Nephron (organoid): Measurements from ENCODE around the gene STAT1.
"Not testable (repeated sequence)": the region's sequence is repeated elsewhere in the genome, so short reads cannot be mapped to it uniquely, and the experiment has no call there.

Experiments used
- H3K27ac Mint-ChIP-seq, 3 experiments: 2 replicates each; pipeline ENCODE4 v1.8.0; 2020; ENCODE audit warnings: mixed read lengths in 3 of 3, mild to moderate bottlenecking in 2 of 3, moderate library complexity in 1 of 3
- H3K27me3 Mint-ChIP-seq: 2 replicates; pipeline ENCODE4 v1.8.0; 2021; ENCODE audit warnings: low read depth, mild to moderate bottlenecking, moderate library complexity, mixed read lengths
- H3K36me3 Mint-ChIP-seq: 2 replicates; pipeline ENCODE4 v1.8.0; 2020; ENCODE audit warnings: low read depth, mixed read lengths
- H3K4me1 Mint-ChIP-seq: 2 replicates; pipeline ENCODE4 v1.8.0; 2020; ENCODE audit warnings: mixed read lengths
- H3K4me3 Mint-ChIP-seq, 3 experiments: 2 replicates each; pipeline ENCODE4 v1.8.0; 2020; ENCODE audit warnings: mild to moderate bottlenecking in 3 of 3, mixed read lengths in 3 of 3, moderate library complexity in 2 of 3
- H3K9me3 Mint-ChIP-seq: 2 replicates; pipeline ENCODE4 v1.8.0; 2020; ENCODE audit warnings: mixed read lengths
- CTCF ChIP-seq, 3 experiments: fragments of 200-600 bp; sonication (generic); IDR thresholded peaks; one replicate each; pipeline ENCODE4 v1.5.0; 2021; ENCODE audit warnings: antibody characterized with exemption in 3 of 3; ENCODE audit not compliant: unreplicated experiment in 3 of 3

Gene STAT1

GRCh38 chr2:190996338-190996946 is 17.5 kb downstream of the STAT1 start:
- peak; percentile 40 to 57 (median 48) for TF ChIP-seq CTCF (IDR thresholded peaks at IDR 0.05; ENCODE audit: unreplicated experiment in 3 of 3)
- no peak overlapping the region for H3K27ac Mint-ChIP-seq
- H3K4me3 Mint-ChIP-seq: no peak overlapping the region
- peaks cover 85% of the 10 kb centered on the region for H3K36me3 Mint-ChIP-seq
- H3K9me3 Mint-ChIP-seq: no peaks in the 10 kb centered on the region
- H3K4me1 Mint-ChIP-seq: peaks cover 5% of the 10 kb centered on the region
- no peaks in the 10 kb centered on the region for H3K27me3 Mint-ChIP-seq

GRCh38 chr2:190995315-190995714 is 18.7 kb downstream of the STAT1 start:
- H3K36me3 Mint-ChIP-seq: peaks cover 80% of the 10 kb centered on the region
- H3K4me3 Mint-ChIP-seq, H3K4me1 Mint-ChIP-seq, H3K27ac Mint-ChIP-seq, H3K9me3 Mint-ChIP-seq, H3K27me3 Mint-ChIP-seq: not testable (repeated sequence)

GRCh38 chr2:190994148-190994547 is 19.8 kb downstream of the STAT1 start:
- peaks cover 14% of the 10 kb centered on the region for H3K4me1 Mint-ChIP-seq
- H3K27me3 Mint-ChIP-seq: no peaks in the 10 kb centered on the region
- no peak overlapping the region for H3K27ac Mint-ChIP-seq
- no peak for TF ChIP-seq CTCF (IDR thresholded peaks at IDR 0.05; ENCODE audit: unreplicated experiment in 3 of 3)
- H3K4me3 Mint-ChIP-seq: no peak overlapping the region
- peaks cover 79% of the 10 kb centered on the region for H3K36me3 Mint-ChIP-seq
- H3K9me3 Mint-ChIP-seq: no peaks in the 10 kb centered on the region

- H3K36me3 Mint-ChIP-seq: peaks cover 82% of the 10 kb centered on the region
- H3K27me3 Mint-ChIP-seq: no peaks in the 10 kb centered on the region
- TF ChIP-seq CTCF (IDR thresholded peaks at IDR 0.05; ENCODE audit: unreplicated experiment in 3 of 3): no peak
- H3K9me3 Mint-ChIP-seq: no peaks in the 10 kb centered on the region
- no peak overlapping the region for H3K27ac Mint-ChIP-seq
- H3K4me3 Mint-ChIP-seq: no peak overlapping the region
- H3K4me1 Mint-ChIP-seq: peaks cover 14% of the 10 kb centered on the region
Observed at GRCh38 chr2:190993292-190993643, 20.7 kb downstream of the STAT1 start.

GRCh38 chr2:190990132-190990531 is 23.8 kb downstream of the STAT1 start:
- no peak for TF ChIP-seq CTCF (IDR thresholded peaks at IDR 0.05; ENCODE audit: unreplicated experiment in 3 of 3)
- Mint-ChIP-seq H3K36me3 (peaks cover 79% of the 10 kb centered on the region), H3K9me3 (no peaks in the 10 kb centered on the region), H3K27ac (no peak overlapping the region), H3K27me3 (no peaks in the 10 kb centered on the region), H3K4me1 (peaks cover 14% of the 10 kb centered on the region), H3K4me3 (no peak overlapping the region)

- H3K9me3 Mint-ChIP-seq: no peaks in the 10 kb centered on the region
- no peak overlapping the region for H3K4me3 Mint-ChIP-seq
- H3K36me3 Mint-ChIP-seq: peaks cover 82% of the 10 kb centered on the region
- H3K27me3 Mint-ChIP-seq: no peaks in the 10 kb centered on the region
- no peak for TF ChIP-seq CTCF (IDR thresholded peaks at IDR 0.05; ENCODE audit: unreplicated experiment in 3 of 3)
- peaks cover 14% of the 10 kb centered on the region for H3K4me1 Mint-ChIP-seq
- H3K27ac Mint-ChIP-seq: no peak overlapping the region
Observed at GRCh38 chr2:190988910-190989309, 25.1 kb downstream of the STAT1 start.
